Myocyte (in vitro differentiated cells): ENCODE measurements around the gene HINFP. TPM values are rescaled to one million over a fixed set of nuclear protein-coding genes. Genes with fewer than 3 reads are reported as not detected.
"Not testable (repeated sequence)": the region's sequence is repeated elsewhere in the genome, so short reads cannot be mapped to it uniquely, and the experiment has no call there.

Experiments used
- DNase-seq: peaks from one replicate; pipeline ENCODE4 v3.0.0-alpha.2; 2012; ENCODE audit warnings: low read depth
- total RNA-seq: library from RNA; depleted of rRNA; stranded (reverse); fragments of >200 nt; gene quantifications from 2 replicates; pipeline ENCODE4 v1.2.3, GENCODE V29; 2014

HINFP gene
- total RNA-seq, 1 donor from 2014 or later = 16.7 TPM

DNA sequence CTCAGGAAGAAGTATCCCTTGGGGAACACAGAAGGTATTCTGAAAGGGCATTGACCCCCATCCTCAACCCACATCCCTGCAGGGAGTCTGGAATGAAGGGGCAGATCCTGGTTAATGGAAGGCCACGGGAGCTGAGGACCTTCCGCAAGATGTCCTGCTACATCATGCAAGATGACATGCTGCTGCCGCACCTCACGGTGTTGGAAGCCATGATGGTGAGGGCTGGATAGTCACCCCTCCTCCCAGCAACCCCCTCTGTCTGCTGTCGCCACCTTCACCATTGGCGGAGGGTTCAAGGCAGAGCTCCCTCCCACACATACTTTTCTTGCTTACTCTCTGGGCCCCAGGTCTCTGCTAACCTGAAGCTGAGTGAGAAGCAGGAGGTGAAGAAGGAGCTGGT is 32.8 kb downstream of the HINFP start:
- no peak for DNase-seq

DNA sequence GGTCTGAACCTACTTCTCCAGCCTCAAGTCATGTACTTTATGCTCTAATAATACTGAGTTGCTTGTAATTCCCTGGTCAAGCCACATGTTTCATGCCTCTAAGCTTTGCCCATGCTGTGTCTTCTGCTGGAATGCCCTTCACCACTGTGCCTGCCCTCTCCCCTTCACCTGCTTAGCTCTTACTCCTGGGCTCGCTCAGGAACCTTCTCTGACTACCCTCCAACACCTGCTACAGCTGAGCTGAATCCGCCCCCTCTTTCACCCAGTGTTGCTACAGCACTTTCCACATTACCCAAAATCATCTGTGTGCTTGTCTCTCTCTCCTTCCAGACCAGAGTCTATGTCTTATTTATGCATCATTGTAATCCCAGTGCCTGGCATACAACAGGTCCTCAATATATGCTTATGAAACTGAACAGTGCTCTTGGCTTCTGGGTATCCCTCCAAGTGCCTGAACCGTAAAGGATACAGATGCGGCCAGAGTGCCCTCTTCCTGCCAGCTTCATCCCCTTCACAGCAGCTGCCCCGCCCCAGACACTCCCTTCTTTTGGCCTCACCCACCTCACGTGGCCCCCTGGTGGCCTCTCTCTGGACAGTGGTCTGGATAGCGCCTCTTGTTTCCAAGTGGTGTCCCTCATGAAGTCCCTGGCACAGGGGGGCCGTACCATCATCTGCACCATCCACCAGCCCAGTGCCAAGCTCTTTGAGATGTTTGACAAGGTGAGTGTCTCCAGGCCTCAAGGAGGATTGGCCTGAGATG is 34.5 kb downstream of the HINFP start:
- peak; percentile 30 for DNase-seq

DNA sequence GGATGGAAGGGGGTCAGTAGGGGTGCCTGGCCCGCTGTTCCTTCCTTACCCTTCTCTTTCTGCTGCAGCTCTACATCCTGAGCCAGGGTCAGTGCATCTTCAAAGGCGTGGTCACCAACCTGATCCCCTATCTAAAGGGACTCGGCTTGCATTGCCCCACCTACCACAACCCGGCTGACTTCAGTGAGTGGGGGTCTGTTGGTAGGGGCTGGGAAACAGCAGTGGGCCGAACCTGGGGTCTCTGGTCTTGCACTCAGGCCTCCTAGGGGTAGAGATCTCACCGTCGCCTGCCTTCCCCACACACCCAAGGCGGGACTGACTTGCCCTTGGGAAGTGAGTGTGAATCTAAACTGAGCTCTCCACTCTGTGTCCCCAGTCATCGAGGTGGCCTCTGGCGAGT is 35.1 kb downstream of the HINFP start:
- DNase-seq = no peak

DNA sequence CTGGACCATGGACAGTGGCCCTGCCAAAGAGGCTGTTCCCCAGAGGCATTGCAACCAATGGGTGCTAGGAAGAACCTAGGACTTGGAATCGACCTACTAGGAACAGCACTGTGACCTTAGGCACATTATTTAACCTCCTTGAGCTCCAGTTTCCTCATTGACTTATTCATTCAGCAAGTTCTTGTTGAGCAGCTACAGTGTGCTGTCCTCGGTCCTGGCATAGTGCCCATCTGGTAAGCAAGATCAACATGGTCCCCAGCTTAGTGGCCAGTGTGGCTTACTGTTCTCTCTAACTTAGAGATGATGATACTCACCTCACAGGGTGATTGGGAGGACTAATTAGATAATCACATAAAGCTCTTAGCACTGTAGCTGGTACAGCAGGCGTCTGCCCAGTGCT is 35.7 kb downstream of the HINFP start:
- no peak for DNase-seq

DNA sequence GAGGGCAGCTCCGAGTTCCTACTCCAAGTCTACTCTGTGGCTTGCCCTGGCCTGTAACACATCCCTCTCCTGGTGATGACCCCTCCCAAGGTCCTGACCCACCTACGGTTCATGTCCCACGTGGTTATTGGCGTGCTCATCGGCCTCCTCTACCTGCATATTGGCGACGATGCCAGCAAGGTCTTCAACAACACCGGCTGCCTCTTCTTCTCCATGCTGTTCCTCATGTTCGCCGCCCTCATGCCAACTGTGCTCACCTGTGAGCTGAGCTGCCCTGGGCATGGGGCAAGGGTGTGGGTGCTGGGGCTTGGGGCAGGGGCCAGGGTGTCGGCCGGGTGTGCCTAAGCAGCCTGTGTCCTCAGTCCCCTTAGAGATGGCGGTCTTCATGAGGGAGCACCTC is 37.1 kb downstream of the HINFP start:
- DNase-seq = no peak

DNA sequence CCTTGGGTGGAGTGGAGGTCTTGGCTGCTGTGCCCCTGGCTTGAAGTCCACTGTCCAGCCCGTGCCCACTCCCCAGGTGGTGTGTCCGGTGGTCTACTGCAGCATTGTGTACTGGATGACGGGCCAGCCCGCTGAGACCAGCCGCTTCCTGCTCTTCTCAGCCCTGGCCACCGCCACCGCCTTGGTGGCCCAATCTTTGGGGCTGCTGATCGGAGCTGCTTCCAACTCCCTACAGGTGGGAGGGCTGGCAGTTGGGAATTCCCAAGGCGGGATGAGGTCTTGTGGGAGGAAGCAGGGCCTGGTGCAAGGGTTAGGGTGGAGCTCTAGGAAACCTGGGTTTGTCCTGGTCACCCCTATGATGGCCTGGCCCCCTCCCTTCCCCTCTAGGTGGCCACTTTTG is 38.8 kb downstream of the HINFP start:
- no peak for DNase-seq

DNA sequence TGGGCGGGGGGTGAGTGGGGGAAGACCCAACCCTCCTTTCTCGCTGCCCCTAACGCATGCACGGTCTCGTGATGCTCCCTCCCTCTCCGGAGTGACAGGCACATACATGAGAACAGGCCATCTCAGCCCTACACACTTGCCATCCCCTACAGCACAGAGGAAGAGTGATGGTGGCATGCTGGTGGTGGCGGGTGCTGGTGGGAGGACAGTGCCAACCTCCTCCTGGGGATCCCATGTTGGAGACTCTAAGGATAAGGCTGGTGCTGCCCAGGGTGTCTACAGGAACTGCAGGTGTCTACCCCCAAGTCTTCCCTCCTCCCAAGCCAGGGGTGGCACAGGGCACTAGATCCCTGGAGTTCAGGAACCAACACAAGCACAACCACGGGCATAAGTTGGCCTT is 40.5 kb downstream of the HINFP start:
- DNase-seq = no peak

DNA sequence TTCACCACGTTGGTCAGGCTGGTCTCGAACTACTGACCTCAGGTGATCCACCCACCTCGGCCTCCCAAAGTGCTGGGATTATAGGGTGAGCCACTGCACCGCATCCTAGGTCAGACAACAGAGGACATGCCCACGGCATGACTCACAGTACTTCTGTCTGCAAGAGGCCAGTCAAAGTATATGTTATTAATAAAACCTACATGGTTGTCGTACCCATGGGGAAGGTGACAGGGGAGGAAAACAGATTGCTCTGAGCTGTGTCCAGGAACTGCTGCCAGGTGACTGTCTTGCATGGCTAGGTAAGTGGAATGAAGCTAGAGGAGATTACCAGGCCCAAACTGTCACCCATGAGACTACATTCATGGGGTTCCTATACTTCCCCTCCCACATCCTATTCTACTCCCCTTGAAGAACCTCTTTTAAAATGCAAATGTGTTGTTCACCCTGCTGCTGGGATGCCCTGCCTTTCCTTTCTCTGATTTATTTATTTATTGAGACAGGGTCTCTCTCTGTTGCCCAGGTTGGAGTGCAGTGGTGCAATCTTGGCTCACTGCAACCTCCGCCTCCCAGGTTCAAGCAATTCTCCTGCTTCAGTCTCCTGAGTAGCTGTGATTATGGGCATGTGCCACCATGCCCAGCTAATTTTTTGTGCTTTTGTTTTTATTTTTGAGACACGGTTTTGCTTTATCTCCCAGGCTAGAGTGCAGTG is 45.1 kb downstream of the HINFP start:
- DNase-seq = peak; percentile 22

DNA sequence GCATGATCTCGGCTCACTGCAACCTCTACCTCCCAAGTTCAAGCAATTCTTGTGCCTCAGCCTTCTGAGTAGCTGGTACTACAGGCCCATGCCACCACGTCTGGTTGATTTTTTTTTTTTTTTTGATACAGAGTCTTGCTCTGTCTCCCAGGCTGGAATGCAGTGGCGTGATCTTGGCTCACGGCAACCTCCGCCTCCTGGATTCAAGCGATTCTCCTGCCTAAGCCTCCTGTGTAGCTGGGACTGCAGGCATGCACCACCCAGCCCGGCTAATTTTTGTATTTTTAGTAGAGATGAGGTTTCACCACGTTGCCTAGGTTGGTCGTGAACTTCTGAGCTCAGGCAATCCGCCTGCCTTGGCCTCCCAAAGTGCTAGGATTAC is 45.7 kb downstream of the HINFP start:
- not testable (repeated sequence) for DNase-seq

DNA sequence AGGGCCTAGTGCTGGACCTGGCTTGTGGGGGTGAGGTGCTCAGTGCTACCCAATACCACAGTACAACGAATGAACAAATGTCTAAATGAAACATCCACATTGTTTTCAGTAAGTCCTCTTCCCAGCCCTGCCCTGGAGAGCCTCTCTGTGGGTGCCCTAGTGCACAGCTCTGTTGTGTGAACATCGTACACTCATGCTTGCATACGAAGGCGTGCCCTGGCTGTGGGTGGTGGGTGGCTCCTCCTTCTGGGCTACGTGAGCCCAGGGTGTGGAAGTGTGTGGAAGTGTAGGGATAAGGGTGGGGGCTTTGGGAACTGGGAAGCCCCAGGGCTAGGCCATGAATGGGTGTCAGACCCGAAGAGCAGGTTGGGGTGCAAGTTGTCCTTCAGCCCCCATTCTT is 46.6 kb downstream of the HINFP start:
- no peak for DNase-seq

DNA sequence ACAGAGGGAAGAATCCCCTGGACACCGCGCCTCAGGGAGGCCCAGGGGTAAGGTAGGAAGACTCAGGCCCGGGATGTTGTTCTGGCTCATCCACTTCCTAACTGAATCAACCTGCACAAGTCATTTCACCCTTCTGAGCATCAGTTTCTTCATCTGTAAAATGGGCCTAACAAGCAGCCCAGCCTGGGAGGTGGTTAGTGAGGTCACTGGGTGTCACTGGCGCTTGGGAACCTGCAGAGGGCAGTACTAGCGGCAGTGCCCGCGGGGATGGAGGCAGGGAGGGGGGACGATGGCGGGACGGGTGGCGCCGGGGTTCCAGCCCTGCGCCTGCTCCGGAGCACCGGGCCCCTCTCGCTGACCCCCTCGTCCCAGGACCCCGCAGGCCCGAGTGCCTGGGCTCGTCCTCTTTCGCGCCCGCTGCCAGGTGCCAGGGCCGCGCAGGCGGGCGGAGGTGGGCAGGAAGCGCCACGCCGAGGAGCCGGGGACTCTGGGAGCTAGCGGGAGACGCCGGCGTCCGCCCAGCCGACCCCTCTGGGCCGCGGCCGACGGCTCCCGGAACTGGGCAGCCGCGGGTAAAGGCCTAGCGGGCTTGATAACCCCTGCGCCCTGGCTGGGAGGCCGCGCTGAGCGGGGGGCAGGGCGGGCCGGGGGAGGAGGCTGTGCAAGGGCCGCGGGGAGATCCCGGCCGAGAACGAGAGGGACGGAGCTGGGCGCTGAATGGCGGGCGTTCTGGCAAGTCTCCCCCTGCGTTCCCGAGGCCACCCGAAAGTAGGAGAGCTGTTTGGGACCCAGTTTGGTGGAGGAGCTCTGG is 47.3 kb downstream of the HINFP start, which contains the start of gene NLRX1:
Gene NLRX1 (plus strand): TSS at position 255 of the 811 bp plus-strand sequence. CDS start 2,679 bp downstream, outside the sequence.
- peak; percentile 91 for DNase-seq

DNA sequence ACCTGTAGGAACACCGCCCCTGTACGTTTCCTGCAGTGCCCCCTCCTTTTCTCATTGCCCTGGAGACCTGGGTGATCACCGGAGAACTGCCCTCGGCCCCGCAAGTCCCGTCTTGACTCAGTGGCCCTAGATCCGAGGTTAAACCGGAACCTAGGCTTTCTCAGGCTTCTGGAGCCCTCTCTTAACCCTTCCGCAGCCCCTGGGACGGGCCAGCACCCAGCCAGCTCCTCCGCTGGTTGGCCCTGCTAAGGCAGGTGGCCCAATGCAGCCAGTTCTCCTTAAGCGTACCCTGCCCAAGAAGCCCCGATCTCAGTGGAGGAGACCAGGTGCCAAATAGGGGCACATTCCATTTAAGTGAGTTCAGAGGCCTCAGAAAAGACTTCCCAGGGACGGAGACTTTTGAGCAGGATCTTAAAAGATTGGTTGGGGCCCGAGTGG is 47.9 kb downstream of the HINFP start:
- DNase-seq = peak; percentile 78

DNA sequence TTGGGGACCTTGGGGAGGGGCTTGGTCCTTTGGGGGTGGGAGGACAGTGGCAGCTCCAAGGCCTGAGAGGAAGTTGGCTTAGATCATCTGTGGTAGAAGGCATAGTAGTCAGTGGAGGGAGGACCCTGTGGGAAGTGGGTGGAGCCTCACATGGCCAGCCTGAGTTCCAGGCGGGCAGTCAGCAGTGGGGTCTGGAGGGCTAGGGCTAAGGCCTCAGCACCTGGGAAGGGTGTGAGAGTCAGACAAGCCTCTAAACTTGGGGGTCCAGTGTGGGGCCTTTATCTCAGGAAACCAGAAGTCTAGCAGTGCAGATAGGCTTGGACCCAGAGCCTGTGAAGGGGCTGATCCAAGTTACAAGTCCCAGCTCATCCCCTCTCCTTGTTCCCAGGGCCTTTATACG is 51.1 kb downstream of the HINFP start:
- no peak for DNase-seq

DNA sequence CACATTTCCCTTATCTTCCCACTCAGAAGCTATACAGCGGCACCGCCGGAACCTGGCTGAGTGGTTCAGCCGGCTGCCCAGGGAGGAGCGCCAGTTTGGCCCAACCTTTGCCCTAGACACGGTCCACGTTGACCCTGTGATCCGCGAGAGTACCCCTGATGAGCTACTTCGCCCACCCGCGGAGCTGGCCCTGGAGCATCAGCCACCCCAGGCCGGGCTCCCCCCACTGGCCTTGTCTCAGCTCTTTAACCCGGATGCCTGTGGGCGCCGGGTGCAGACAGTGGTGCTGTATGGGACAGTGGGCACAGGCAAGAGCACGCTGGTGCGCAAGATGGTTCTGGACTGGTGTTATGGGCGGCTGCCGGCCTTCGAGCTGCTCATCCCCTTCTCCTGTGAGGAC is 52.1 kb downstream of the HINFP start:
- no peak for DNase-seq

DNA sequence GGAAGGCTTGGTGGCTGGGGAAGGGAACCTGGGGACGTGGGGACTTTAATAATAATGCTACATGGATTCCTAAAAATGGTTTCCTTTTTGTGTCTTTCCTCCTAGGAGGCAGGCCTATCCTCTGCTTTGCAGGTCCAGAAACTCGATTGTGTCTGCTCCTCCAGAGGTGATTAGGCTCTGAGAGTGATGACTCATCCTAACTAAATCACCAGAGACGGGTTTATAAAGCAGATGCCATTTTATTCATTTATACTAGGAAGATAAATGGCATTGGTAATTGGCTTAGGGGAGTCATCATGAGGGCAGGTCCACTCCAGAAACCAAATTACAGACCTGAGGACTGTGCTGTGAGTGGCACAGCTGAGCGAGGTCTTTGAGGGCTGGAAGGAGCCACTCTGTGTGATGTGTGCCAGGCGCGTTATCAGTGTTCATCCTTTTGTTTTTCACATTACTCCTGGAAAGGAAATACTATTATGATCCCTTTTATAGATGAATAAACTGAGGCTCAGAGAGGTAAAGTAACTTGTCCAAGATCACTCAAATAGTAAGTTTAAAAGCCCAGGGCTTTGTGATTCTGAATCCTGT is 54.2 kb downstream of the HINFP start:
- DNase-seq = no peak

DNA sequence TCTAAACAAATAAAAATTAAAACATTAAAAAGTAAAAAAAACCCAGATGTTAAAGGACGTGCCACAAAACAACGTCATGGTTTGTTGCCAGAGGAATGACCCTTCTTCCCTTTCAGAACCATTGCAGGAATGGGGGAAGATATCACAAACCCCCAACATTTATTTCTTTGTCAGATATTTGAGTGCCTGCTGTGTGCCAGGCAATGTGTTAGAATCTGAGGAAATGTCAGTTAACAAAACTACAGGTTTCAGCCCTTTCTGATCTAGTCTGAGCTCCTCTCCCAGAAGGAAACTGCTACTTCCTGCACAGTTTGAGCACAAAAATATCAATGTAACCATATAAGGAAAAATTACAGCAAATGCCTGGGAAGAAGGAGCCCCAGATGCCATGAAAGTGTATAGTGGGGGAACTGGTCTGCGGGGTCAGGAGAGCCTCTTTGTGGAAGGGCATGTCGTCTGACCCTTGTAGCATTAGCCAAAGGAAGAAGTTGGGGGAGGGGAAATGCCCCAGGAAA is 56.8 kb downstream of the HINFP start:
- DNase-seq = no peak

DNA sequence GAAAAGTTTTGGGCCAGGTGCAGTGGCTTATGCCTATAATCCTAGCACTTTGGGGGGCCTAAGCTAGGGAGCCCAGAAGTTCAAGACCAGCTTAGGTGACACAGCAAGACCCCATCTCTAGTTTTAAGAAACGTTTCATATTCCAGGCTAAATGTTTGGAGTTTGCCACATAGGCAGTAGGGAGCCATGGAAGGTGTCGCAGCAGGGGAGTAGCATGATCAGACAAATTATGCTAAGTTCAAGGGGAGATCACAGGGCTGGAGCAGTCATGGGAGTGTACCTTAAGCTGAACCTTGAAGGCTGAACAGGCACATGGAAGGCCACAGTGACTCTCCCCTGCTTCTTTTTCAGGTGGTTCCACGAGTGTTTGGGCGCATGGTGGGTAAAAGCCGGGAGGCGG is 58.0 kb downstream of the HINFP start:
- no peak for DNase-seq

DNA sequence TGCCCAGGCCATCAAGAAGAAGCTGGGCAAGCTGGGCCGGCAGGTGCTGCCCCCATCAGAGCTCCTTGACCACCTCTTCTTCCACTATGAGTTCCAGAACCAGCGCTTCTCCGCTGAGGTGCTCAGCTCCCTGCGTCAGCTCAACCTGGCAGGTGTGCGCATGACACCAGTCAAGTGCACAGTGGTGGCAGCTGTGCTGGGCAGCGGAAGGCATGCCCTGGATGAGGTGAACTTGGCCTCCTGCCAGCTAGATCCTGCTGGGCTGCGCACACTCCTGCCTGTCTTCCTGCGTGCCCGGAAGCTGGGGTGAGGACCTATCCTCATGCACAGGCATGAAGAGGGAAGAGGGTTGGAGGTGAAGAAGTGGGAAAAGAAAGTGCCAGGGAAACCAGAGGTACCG is 58.6 kb downstream of the HINFP start:
- DNase-seq = no peak

DNA sequence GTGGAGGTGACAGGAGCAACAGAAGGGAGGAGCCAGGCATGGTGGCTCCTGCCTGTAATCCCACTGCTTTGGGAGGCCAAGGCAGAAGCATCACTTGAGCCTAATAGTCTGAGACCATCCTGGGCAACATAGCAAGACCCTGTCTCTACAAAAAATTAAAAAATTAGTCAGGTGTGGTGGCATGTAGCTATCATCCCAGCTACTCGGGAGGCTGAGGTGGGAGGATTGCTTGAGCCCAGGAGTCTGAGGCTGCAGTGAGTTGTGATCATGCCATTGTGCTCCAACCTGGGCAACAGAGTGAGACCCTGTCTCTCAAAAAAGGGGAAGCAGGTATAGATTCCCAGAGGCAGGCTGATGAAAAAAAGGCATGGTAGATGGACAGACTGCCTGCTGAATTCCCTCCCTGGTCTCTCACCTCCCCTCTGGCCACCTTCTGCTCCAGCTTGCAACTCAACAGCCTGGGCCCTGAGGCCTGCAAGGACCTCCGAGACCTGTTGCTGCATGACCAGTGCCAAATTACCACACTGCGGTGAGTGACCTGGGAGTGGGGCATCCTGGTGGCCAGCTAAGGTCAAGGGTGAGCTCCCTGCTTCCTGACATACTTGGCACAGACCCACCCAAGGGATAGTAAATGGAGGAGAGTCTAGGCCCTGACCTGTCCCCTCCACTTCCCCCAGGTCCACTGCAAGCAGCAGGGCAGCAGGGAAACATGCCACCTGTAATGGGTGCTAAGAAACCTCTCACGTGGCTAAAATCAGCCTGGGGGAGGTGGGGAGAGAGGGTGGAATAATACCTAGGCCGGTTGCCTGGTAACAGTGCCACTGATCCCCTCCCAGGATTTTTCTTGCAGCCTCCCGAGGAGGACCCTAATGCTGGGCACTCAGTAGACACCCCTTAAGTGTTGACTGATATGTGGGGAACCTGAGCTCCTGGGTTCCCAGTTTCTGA is 59.6 kb downstream of the HINFP start:
- no peak for DNase-seq
